DND-41 (cell line): ENCODE results near the gene SLC12A7.
"Not testable (repeated sequence)": the region's sequence is repeated elsewhere in the genome, so short reads cannot be mapped to it uniquely, and the experiment has no call there.

Source experiments
- ATAC-seq: fragments of 200-7000 bp; cut with Tn5 transposase; 3 replicates; pipeline ENCODE4 v1.9.1; 2021; ENCODE audit warnings: low read depth; ENCODE audit not compliant: insufficient read depth
- DNase-seq: peaks from one replicate; pipeline ENCODE4 v3.0.0-alpha.2; 2020
- H2AFZ ChIP-seq: 2 replicates; pipeline ENCODE4 v1.6.0; 2012; ENCODE audit warnings: low read depth, low read length
- H3K27ac ChIP-seq: 2 replicates; pipeline ENCODE4 v1.5.1; 2012; ENCODE audit warnings: low read length, inconsistent platforms
- H3K27me3 ChIP-seq: fragments of 200-600 bp; sonication (generic); 2 replicates; pipeline ENCODE4 v1.6.0; 2012; ENCODE audit warnings: low read length, mild to moderate bottlenecking, inconsistent platforms; ENCODE audit not compliant: insufficient read depth, poor library complexity
- H3K36me3 ChIP-seq: 2 replicates; pipeline ENCODE4 v1.5.1; 2012; ENCODE audit warnings: low read length, inconsistent platforms; ENCODE audit not compliant: insufficient read depth
- H3K4me1 ChIP-seq: 2 replicates; pipeline ENCODE4 v1.5.1; 2012; ENCODE audit warnings: mild to moderate bottlenecking, low read length; ENCODE audit not compliant: insufficient read depth
- H3K4me2 ChIP-seq: 2 replicates; pipeline ENCODE4 v1.6.0; 2012; ENCODE audit warnings: mild to moderate bottlenecking, moderate library complexity, low read length, inconsistent platforms; ENCODE audit not compliant: insufficient read depth
- H3K4me3 ChIP-seq, 2 experiments: fragments of 200-600 bp in 1 of 2; shearing (Covaris generic) in 1 of 2; 2 replicates each; pipeline ENCODE4 v1.5.1; 2012 to 2016; ENCODE audit warnings: inconsistent platforms in 2 of 2, low read length in 2 of 2, mild to moderate bottlenecking in 2 of 2, low read depth in 1 of 2, moderate library complexity in 1 of 2
- H3K79me2 ChIP-seq: 2 replicates; pipeline ENCODE4 v1.6.0; 2012; ENCODE audit warnings: low read length, inconsistent platforms; ENCODE audit not compliant: insufficient read depth
- H3K9ac ChIP-seq: 2 replicates; pipeline ENCODE4 v1.6.0; 2012; ENCODE audit warnings: low read depth, mild to moderate bottlenecking, inconsistent platforms, low read length, moderate library complexity
- H3K9me3 ChIP-seq: 2 replicates; pipeline ENCODE4 v1.5.1; 2012; ENCODE audit warnings: low read length, moderate library complexity, mild to moderate bottlenecking, inconsistent platforms; ENCODE audit not compliant: insufficient read depth, severe bottlenecking
- H4K20me1 ChIP-seq: 2 replicates; pipeline ENCODE4 v1.6.0; 2012; ENCODE audit warnings: low read length; ENCODE audit not compliant: insufficient read depth
- EZH2 ChIP-seq: IDR thresholded peaks from 3 replicates; pipeline ENCODE4 v1.6.1; 2012; ENCODE audit warnings: borderline replicate concordance, low read depth, mild to moderate bottlenecking, moderate library complexity, low read length, inconsistent platforms; ENCODE audit not compliant: severe bottlenecking
- TF ChIP-seq, protein P1 (sequence below): IDR thresholded peaks from 2 replicates; pipeline ENCODE4 v1.5.1; 2012; ENCODE audit warnings: borderline replicate concordance, low read length, moderate library complexity, mild to moderate bottlenecking; ENCODE audit not compliant: poor library complexity, severe bottlenecking; ENCODE audit errors: extremely low read depth

The SLC12A7 gene

DNA sequence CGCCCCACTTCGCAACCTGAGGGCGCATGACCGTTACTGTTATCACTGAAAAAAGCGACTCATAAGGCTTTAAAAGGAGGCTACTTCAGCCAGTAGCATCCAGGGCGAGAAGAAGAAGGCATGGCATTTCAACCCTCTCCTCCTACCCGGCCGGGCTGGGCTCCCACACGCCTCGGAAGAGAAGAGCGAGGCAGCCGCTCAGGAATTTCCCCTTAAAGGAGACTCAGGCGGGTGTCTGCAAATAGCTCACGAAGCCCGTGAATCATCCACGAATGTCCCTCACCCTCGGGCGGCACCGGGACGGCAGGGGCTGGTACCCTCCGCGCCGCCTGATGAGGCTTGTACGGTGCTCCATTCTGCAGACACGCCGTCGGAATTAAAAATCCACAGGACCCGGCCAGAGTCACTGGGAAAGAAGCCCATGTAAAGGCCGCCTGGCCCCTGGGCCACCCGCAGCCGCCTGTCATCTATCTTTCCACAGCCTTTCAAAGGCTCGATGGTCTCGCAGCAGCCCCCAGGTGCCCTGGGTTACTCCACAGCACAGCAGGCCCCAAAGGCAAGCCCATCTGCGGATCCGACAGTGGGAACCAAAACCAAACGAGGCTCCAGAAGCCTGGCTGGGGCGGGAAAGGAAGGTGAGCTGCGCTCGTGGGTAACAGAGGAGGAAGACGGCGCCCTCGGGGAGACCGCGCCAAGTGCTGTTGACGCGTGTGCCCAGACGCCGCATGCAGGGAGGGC is 11.8 kb downstream of the SLC12A7 start:
- peaks cover 3% of the 10 kb centered on the region; the same call in 1 of the 2 replicates for H4K20me1 ChIP-seq
- H3K36me3 ChIP-seq, result no peaks in the 10 kb centered on the region
- no peaks in the 10 kb centered on the region for H3K9me3 ChIP-seq
- no peaks in the 10 kb centered on the region for H3K27me3 ChIP-seq
- TF ChIP-seq, protein P1, sequence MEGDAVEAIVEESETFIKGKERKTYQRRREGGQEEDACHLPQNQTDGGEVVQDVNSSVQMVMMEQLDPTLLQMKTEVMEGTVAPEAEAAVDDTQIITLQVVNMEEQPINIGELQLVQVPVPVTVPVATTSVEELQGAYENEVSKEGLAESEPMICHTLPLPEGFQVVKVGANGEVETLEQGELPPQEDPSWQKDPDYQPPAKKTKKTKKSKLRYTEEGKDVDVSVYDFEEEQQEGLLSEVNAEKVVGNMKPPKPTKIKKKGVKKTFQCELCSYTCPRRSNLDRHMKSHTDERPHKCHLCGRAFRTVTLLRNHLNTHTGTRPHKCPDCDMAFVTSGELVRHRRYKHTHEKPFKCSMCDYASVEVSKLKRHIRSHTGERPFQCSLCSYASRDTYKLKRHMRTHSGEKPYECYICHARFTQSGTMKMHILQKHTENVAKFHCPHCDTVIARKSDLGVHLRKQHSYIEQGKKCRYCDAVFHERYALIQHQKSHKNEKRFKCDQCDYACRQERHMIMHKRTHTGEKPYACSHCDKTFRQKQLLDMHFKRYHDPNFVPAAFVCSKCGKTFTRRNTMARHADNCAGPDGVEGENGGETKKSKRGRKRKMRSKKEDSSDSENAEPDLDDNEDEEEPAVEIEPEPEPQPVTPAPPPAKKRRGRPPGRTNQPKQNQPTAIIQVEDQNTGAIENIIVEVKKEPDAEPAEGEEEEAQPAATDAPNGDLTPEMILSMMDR, result no peak
- TF ChIP-seq EZH2, result no peak
- no peak overlapping the region for H3K27ac ChIP-seq
- no peak for DNase-seq
- no peaks in the 10 kb centered on the region for H3K4me1 ChIP-seq
- H3K4me3 ChIP-seq, result no peak overlapping the region
- ATAC-seq, result no peak
- no peak overlapping the region for H2AFZ ChIP-seq
- no peak overlapping the region for H3K4me2 ChIP-seq
- no peaks in the 10 kb centered on the region for H3K79me2 ChIP-seq
- H3K9ac ChIP-seq, result no peak overlapping the region

DNA sequence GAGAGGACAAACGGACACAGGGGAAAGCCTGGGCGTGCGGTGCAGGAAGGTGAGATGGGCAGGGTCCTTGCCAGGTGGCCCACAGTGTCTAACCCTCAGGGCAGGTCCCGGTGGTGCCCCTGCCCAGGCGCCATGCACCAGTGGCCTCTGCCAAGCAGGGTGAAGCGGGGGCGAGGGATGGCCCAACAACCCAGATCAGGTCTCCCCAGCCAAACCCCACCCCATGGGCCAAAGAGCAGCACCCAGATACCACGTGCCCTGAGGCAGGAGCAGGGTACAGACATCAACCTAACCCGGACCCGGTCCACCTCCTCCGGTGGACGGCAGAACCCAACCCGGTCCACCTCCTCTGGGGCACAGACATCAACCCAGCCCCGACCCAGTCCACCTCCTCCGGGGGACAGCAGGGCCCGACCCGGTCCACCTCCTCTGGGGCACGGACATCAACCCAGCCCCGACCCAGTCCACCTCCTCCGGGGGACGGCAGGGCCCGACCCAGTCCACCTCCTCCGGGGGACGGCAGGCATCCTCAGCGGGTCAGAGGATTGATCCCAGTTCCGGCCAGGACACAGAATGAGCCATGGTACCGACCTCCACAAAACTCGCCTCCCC is 12.8 kb downstream of the SLC12A7 start:
- no peak overlapping the region for H3K4me3 ChIP-seq
- ATAC-seq (no peak), DNase-seq (no peak)
- H3K79me2 ChIP-seq, result no peaks in the 10 kb centered on the region
- H3K36me3 ChIP-seq, result no peaks in the 10 kb centered on the region
- H3K9me3 ChIP-seq, result no peaks in the 10 kb centered on the region
- TF ChIP-seq EZH2, result no peak
- TF ChIP-seq, protein P1, result no peak
- H3K27me3 ChIP-seq, result no peaks in the 10 kb centered on the region
- no peak overlapping the region for H2AFZ ChIP-seq
- H3K4me2 ChIP-seq, result no peak overlapping the region
- H3K9ac ChIP-seq, result no peak overlapping the region
- no peak overlapping the region for H3K27ac ChIP-seq
- peaks cover 3% of the 10 kb centered on the region; the same call in 1 of the 2 replicates for H4K20me1 ChIP-seq
- no peaks in the 10 kb centered on the region for H3K4me1 ChIP-seq

DNA sequence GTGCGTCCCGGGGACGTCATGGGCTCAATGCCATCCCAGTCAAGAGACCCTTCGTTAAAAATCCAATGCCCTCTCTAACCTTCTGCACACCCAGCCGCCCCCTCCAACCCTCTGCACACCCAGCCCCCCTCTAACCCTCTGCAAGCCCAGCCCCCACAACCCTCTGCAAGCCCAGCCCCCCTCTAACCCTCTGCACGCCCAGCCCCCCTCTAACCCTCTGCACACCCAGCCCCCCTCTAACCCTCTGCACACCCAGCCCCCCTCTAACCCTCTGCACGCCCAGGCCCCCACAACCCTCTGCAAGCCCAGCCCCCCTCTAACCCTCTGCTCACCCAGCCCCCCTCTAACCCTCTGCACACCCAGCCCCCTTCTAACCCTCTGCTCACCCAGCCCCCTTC is 13.9 kb downstream of the SLC12A7 start:
- H3K4me2 ChIP-seq, H3K36me3 ChIP-seq, ATAC-seq, H2AFZ ChIP-seq, H3K9ac ChIP-seq, H3K79me2 ChIP-seq, H3K4me3 ChIP-seq, H3K4me1 ChIP-seq, H3K9me3 ChIP-seq, H3K27ac ChIP-seq, H3K27me3 ChIP-seq, H4K20me1 ChIP-seq, DNase-seq: not testable (repeated sequence)

DNA sequence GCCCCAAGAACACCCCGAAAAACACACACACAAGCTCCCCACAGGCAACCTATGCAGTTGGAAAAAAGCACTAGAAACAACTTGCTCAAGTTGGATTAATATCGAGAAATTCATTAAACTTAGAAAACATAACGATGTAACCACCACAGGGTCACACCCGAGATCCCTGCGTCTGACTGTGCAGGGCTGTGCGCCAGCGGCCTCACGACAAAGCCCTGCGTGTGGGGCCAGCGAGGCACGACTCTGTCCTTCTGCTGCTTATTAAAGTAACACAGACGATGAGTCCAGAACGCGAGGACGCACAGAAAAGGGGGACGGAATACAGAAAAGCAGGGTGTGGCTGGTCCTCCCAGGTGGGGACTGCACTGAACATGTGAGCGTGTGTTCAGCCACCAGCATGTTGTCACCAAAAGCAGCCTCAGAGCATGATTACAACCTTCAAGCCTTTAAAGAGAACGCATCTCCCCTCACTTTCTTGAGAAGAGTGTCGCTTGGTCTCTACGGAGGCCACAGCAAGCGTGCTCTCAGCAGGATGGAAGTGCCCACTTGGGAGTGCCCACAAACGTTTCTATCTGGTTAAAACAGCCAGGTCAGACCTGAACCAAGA is 14.4 kb downstream of the SLC12A7 start:
- Histone ChIP-seq H3K9ac (no peak overlapping the region), H3K27me3 (no peaks in the 10 kb centered on the region), H3K4me1 (no peaks in the 10 kb centered on the region), H4K20me1 (no peaks in the 10 kb centered on the region; the same call in 1 of the 2 replicates), H3K9me3 (no peaks in the 10 kb centered on the region), H2AFZ (no peak overlapping the region), H3K4me3 (no peak overlapping the region), H3K4me2 (no peak overlapping the region), H3K27ac (no peak overlapping the region), H3K36me3 (no peaks in the 10 kb centered on the region), H3K79me2 (no peaks in the 10 kb centered on the region)
- DNase-seq, result no peak
- no peak for ATAC-seq
- no peak for TF ChIP-seq EZH2
- TF ChIP-seq, protein P1, result no peak
